Measurements from ENCODE around the gene SEC16A. TPM values are rescaled to one million over a fixed set of nuclear protein-coding genes. Genes with fewer than 3 reads are reported as not detected.

SEC16A gene
- total RNA-seq, 4 donors from 2014 or later, result 47.7 to 73.8 (median 62.5) TPM

GRCh38 chr9:136439481-136440408 is 43.1 kb downstream of the SEC16A start, which contains the start of gene INPP5E:
INPP5E (minus strand) TSS chr9:136439845; CDS start chr9:136439419, 426 bp downstream.
- peak within 1 kb of the TSS; percentile 48 to 92 (median 61) for H3K4me3 ChIP-seq (replicated peaks in 1 of 3)
- no peaks in the 10 kb centered on the region for H3K9me3 ChIP-seq
- peak within 1 kb of the TSS in 1 of 3 donors; percentile 58 for H3K27ac ChIP-seq
- peaks cover 15 to 33% of the 10 kb centered on the region in 2 donors for H3K36me3 ChIP-seq
- intact Hi-C loops (cut with DNase I), result loop anchor here (5.0 kb wide), 1 partner anchor 37 kb away; the partner anchor contains the start of gene SNAPC4
- peaks cover 17 to 25% of the 10 kb centered on the region in 2 donors for H3K4me1 ChIP-seq
- TF ChIP-seq POLR2A (IDR thresholded peaks at IDR 0.05), result peak in 1 of 2 donors; percentile 35
- TF ChIP-seq CTCF (IDR thresholded peaks at IDR 0.05), result peak in 5 of 6 experiments; percentile 31 to 97 (median 77)
- no peaks in the 10 kb centered on the region for H3K27me3 ChIP-seq
- WGBS, 2 donors, result 25 to 41% methylated on average over 19 to 22 of the region's 90 CpGs
- peak; percentile 68 to 73 for DNase-seq

DNA sequence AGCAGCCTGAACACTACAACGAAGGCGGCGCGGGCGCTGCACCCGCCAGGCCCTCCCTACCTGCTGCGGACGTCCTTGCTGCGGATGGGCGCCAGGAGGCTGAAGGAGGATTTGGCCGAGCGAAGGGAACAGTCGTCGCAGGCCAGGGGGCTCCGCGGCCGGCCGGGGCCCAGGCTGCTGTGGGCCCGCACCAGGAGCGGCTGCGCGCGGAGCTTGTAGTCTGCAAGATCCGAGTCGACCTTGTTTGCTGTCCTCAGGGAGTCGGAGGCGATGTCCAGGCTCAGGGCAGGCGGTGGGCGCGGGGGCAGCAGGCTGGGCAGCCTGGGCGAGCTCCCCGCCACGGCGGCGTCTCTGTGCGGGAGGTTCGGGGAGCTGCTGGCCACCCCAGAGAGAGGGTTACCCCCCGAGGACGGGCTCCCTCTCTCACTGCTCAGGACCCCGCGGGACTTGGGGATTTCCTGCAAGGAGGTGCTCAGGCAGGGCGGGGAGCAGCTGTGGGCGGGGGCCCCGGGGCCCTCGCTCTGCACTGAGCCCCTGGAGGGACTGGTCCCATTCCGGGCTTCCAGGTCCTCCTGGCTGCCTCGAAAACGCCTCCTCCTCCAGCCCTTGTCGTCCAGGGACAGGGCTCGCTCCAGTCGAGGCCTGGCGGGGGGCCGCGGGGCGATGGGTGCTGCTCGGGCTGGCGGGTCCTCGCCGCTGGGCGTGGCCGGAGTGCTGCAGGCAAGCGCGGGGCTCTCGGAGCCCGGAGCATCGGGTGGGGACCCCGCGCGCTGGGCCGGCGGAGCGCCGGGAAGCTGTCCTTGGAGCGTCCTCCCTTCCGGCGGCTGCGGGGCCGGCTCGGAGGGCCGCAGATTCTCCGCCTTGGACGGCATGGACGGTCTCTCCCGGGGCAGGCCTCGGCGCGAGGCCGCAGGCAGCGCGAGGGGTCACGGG is 44.0 kb downstream of the SEC16A start:
- DNase-seq, result peak; percentile 35 to 40
- Histone ChIP-seq H3K27ac (peak overlapping the region in 1 of 3 donors; percentile 58), H3K36me3 (peaks cover 12 to 25% of the 10 kb centered on the region in 2 donors)

DNA sequence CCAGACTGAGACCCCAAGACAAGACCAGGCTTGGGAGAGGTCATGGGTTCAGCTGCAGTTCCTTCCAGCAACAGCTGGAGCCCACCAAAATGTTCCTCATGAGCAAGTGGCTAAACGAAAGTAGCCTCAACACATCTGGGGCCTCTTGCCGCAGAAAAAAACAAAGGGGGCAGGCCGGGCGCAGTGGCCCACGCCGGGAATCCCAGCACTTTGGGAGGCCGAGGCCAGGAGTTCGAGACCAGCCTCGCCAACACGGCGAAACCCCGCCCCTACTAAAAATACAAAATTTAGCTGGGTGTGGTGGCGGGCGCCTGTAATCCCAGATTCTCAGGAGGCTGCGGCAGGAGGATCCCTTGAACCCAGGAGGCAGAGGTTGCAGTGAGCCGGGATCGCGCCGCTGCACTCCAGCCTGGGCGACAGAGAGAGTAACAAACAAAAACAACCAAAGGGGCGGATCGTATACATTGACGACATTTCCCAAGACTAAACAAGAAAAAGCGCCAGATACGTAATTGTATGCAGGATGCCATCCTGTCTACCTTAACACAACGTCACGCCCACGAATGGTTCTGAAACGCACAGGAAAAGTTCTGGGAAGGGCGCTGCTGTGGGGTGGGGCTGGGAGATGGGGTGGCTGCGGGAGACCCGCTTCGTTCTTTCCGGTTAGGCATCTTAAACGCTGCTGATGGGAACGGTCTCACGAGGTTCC is 44.8 kb downstream of the SEC16A start:
- TF ChIP-seq POLR2A (IDR thresholded peaks at IDR 0.05) (no peak), CTCF (IDR thresholded peaks at IDR 0.05) (no peak)
- H3K27me3 ChIP-seq, result no peaks in the 10 kb centered on the region
- WGBS, 2 donors, result 55 to 61% methylated on average over 34 to 37 of the region's 37 CpGs
- no peak overlapping the region for H3K27ac ChIP-seq
- intact Hi-C loops (cut with DNase I), result loop anchor here (5.0 kb wide), 1 partner anchor 36 kb away; the partner anchor contains the start of gene SNAPC4
- DNase-seq, result no peak
- H3K4me3 ChIP-seq (replicated peaks in 1 of 3), result peak overlapping the region in 2 of 3 donors; percentile 61 to 92
- peaks cover 17 to 25% of the 10 kb centered on the region in 2 donors for H3K4me1 ChIP-seq
- H3K36me3 ChIP-seq, result peaks cover 4 to 17% of the 10 kb centered on the region in 2 donors
- no peaks in the 10 kb centered on the region for H3K9me3 ChIP-seq

More for the DNA sequence above, 44.0 kb downstream of the SEC16A start:
- Histone ChIP-seq H3K9me3 (no peaks in the 10 kb centered on the region), H3K4me3 (replicated peaks in 1 of 3) (peak overlapping the region; percentile 48 to 92 (median 61)), H3K4me1 (peaks cover 17 to 25% of the 10 kb centered on the region in 2 donors), H3K27me3 (no peaks in the 10 kb centered on the region)
- 0 to 1% methylated on average over 12 to 14 of the region's 91 CpGs for WGBS, 2 donors
- intact Hi-C loops (cut with DNase I), result loop anchor here (5.0 kb wide), 1 partner anchor 37 kb away; the partner anchor contains the start of gene SNAPC4
- TF ChIP-seq CTCF (IDR thresholded peaks at IDR 0.05), result no peak
- TF ChIP-seq POLR2A (IDR thresholded peaks at IDR 0.05), result no peak

DNA sequence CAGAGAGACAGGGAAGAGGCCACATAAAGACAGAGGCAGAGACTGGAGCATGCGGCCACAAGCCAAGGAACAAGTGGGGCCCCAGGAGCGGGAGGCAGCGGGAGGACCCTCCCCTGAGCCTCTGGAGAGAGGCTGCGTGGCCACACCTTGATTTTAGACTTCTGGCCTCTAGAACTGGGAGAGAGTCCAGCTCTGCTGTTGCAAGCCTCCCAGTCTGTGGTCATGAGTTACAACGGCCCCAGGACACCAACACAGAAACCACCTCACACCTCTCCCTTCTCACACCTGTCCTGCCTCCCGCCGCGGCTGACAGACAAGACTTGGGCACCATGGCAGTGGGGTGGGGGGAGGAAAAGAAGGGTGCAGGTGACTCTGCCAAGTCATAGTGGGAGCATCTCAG is 45.4 kb downstream of the SEC16A start:
- H3K27ac ChIP-seq, result no peak overlapping the region
- 67 to 68% methylated on average over 6 to 8 of the region's 8 CpGs for WGBS, 2 donors
- no peaks in the 10 kb centered on the region for H3K27me3 ChIP-seq
- peak overlapping the region in 1 of 3 donors; percentile 8 for H3K4me3 ChIP-seq (replicated peaks in 1 of 3)
- intact Hi-C loops (cut with DNase I), result loop anchor here (5.0 kb wide), 1 partner anchor 35 kb away; the partner anchor contains the start of gene SNAPC4
- H3K9me3 ChIP-seq, result no peaks in the 10 kb centered on the region
- H3K36me3 ChIP-seq, result peaks cover 0 to 12% of the 10 kb centered on the region in 2 donors
- no peak for DNase-seq
- TF ChIP-seq CTCF (IDR thresholded peaks at IDR 0.05) (no peak), POLR2A (IDR thresholded peaks at IDR 0.05) (no peak)
- peaks cover 17 to 25% of the 10 kb centered on the region in 2 donors for H3K4me1 ChIP-seq

Data from thyroid gland (tissue), 4 donors.